Measurements from ENCODE around the gene LILRA5. TPM values are rescaled to one million over a fixed set of nuclear protein-coding genes. Genes with fewer than 3 reads are reported as not detected.
"Not testable (repeated sequence)": the region's sequence is repeated elsewhere in the genome, so short reads cannot be mapped to it uniquely, and the experiment has no call there.

The LILRA5 gene
- total RNA-seq, 1 donor, result not detected

- no peak overlapping the region for H3K4me3 ChIP-seq (ENCODE audit: low read depth, low read length)
- DNase-seq (ENCODE audit: low read depth), result no peak
- TF ChIP-seq CTCF (IDR thresholded peaks at IDR 0.05; ENCODE audit: insufficient read depth, low read length), result no peak
Measured at GRCh38 chr19:54332149-54332548, 19.2 kb upstream of the LILRA5 start.

GRCh38 chr19:54331626-54332025 lies 18.7 kb upstream of the LILRA5 start:
- no peak for TF ChIP-seq CTCF (IDR thresholded peaks at IDR 0.05; ENCODE audit: insufficient read depth, low read length)
- no peak overlapping the region for H3K4me3 ChIP-seq (ENCODE audit: low read depth, low read length)
- DNase-seq (ENCODE audit: low read depth), result no peak

- DNase-seq (ENCODE audit: low read depth), result no peak
- no peak for TF ChIP-seq CTCF (IDR thresholded peaks at IDR 0.05; ENCODE audit: insufficient read depth, low read length)
- no peak overlapping the region for H3K4me3 ChIP-seq (ENCODE audit: low read depth, low read length)
Measured at GRCh38 chr19:54329476-54330165, 16.7 kb upstream of the LILRA5 start.

- H3K4me3 ChIP-seq (ENCODE audit: low read depth, low read length); DNase-seq (ENCODE audit: low read depth): not testable (repeated sequence)
Measured at GRCh38 chr19:54328781-54329180, 15.8 kb upstream of the LILRA5 start.

GRCh38 chr19:54325631-54326030 lies 12.7 kb upstream of the LILRA5 start:
- TF ChIP-seq CTCF (IDR thresholded peaks at IDR 0.05; ENCODE audit: insufficient read depth, low read length), result no peak
- no peak overlapping the region for H3K4me3 ChIP-seq (ENCODE audit: low read depth, low read length)
- DNase-seq (ENCODE audit: low read depth), result no peak

- peak; percentile 30 for DNase-seq (ENCODE audit: low read depth)
- peak; percentile 81 for TF ChIP-seq CTCF (IDR thresholded peaks at IDR 0.05; ENCODE audit: insufficient read depth, low read length)
- no peak overlapping the region for H3K4me3 ChIP-seq (ENCODE audit: low read depth, low read length)
Measured at GRCh38 chr19:54325194-54325621, 12.2 kb upstream of the LILRA5 start.

- no peak overlapping the region for H3K4me3 ChIP-seq (ENCODE audit: low read depth, low read length)
- DNase-seq (ENCODE audit: low read depth), result no peak
- no peak for TF ChIP-seq CTCF (IDR thresholded peaks at IDR 0.05; ENCODE audit: insufficient read depth, low read length)
Measured at GRCh38 chr19:54324071-54324470, 11.1 kb upstream of the LILRA5 start.

- DNase-seq (ENCODE audit: low read depth); H3K4me3 ChIP-seq (ENCODE audit: low read depth, low read length): not testable (repeated sequence)
Measured at GRCh38 chr19:54322934-54323333, 10.0 kb upstream of the LILRA5 start.

- not testable (repeated sequence) for H3K4me3 ChIP-seq (ENCODE audit: low read depth, low read length); DNase-seq (ENCODE audit: low read depth)
Measured at GRCh38 chr19:54322295-54322694, 9.3 kb upstream of the LILRA5 start.

Measured in fibroblast of the aortic adventitia (primary cell).